ENCODE results near the gene USP14. TPM values are rescaled to one million over a fixed set of nuclear protein-coding genes. Genes with fewer than 3 reads are reported as not detected.
A peak's percentile ranks its signal among the peaks of the same experiment; 100 is the strongest.

Gene USP14
- total and polyA plus RNA-seq, 2 of the 8 experiments (the other 6 are each of a cell fraction or from before 2014, with no cell fraction given) = 14.8 to 91.1 TPM

DNA sequence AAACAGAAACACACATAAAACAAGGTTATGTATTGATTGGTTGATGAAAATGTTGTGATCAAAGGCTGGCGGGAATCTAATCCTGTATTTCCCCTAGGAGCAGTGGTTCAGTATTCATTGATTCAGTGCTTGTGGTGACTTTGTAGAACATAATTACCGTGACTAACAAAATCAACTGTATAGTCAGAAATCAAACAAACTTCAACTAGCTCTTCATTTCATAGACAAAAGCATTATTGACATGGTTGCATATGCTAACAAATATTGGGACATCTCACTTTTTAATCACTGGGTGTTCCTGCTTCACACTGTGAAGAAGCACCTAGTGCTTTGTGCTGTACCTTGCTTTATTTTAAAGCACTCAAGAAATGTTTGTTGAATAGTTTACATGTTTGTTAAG lies 41.4 kb downstream of the USP14 start:
- H3K4me2 ChIP-seq (ENCODE audit: insufficient read depth in 1 of 2, low read depth in 2 of 2, low read length in 2 of 2) = no peak overlapping the region
- DNase-seq (ENCODE audit: low read depth in 1 of 2, low spot score in 2 of 2) = no peak
- no peak overlapping the region for H2AFZ ChIP-seq (ENCODE audit: low read length)
- H3K36me3 ChIP-seq (ENCODE audit: control insufficient read depth in 2 of 4, insufficient read depth in 4 of 4, low read length in 3 of 4) = peaks cover 11 to 63% (median 36%) of the 10 kb centered on the region in 4 experiments; a peak in 7 of 8 replicates
- ChIA-PET CTCF (ENCODE audit: partially characterized antibody) (interaction anchor here (0.8 kb wide), 1 partner anchor 11 kb away, joined by 3 read pairs; no protein-coding TSS in a partner anchor), POLR2A (ENCODE audit: partially characterized antibody) (interaction anchor here (1.0 kb wide), 1 partner anchor 13 kb away, joined by 4 read pairs; no protein-coding TSS in a partner anchor)
- no peak overlapping the region for H4K5ac ChIP-seq (ENCODE audit: insufficient read length, low read depth, low read length)
- H2BK12ac ChIP-seq (ENCODE audit: low read depth, low read length) = no peak overlapping the region
- peak; percentile 24 for FAIRE-seq
- H3K4me1 ChIP-seq (replicated peaks in 1 of 4; ENCODE audit: control insufficient read depth in 3 of 4, insufficient read depth in 4 of 4, low read length in 3 of 4) = no peaks in the 10 kb centered on the region
- no peak overlapping the region for H3K4me3 ChIP-seq (ENCODE audit: extremely low read depth in 1 of 4, insufficient read depth in 2 of 4, low read depth in 3 of 4, low read length in 4 of 4)
- H3K23me2 ChIP-seq (ENCODE audit: low read depth, low read length) = no peaks in the 10 kb centered on the region
- H4K91ac ChIP-seq (replicated peaks; ENCODE audit: insufficient read length, low read length) = no peak overlapping the region
- no peak overlapping the region for H3K9ac ChIP-seq (replicated peaks in 1 of 4; ENCODE audit: extremely low read depth in 1 of 4, low read depth in 3 of 4, low read length in 3 of 4)
- no peaks in the 10 kb centered on the region for H3K9me3 ChIP-seq (ENCODE audit: insufficient read depth in 2 of 2, low read depth in 1 of 2, low read length in 1 of 2)
- no peaks in the 10 kb centered on the region for H3K27me3 ChIP-seq (replicated peaks in 1 of 4; ENCODE audit: control insufficient read depth in 3 of 4, extremely low read depth in 1 of 4, insufficient read depth in 3 of 4, low read length in 3 of 4)
- no peak overlapping the region for H2BK20ac ChIP-seq (ENCODE audit: low read length)
- H2AK5ac ChIP-seq (ENCODE audit: low read depth, low read length) = no peak overlapping the region
- no peak overlapping the region for H3K18ac ChIP-seq (ENCODE audit: extremely low read depth, low read length)
- no peak overlapping the region for H3K27ac ChIP-seq (ENCODE audit: low read depth, low read length)
- H3K14ac ChIP-seq (ENCODE audit: insufficient read length) = no peak overlapping the region
- no peaks in the 10 kb centered on the region; a peak in 1 of 4 replicates for H3K79me2 ChIP-seq (ENCODE audit: control insufficient read depth in 1 of 2, insufficient read depth in 2 of 2, low read length in 2 of 2)
- H3K56ac ChIP-seq (replicated peaks; ENCODE audit: insufficient read length, low read depth, low read length) = no peak overlapping the region
- WGBS, 2 experiments (ENCODE audit: extremely low coverage in 1 of 2, insufficient coverage in 1 of 2, insufficient read length in 1 of 2, insufficient replicate concordance in 2 of 2, low coverage in 1 of 2, low lambda C conversion rate in 2 of 2, missing lambda C conversion rate in 1 of 2) = 95% methylated on average over 2 of the region's 2 CpGs; no CpG with 5 or more reads in 1 of the 2 experiments
- H2BK15ac ChIP-seq (ENCODE audit: low read length) = no peak overlapping the region
- no peak overlapping the region for H3K4ac ChIP-seq (replicated peaks; ENCODE audit: insufficient read length, low read depth, low read length)
- no peaks in the 10 kb centered on the region for H3K79me1 ChIP-seq (ENCODE audit: low read depth, low read length)
- H4K20me1 ChIP-seq (replicated peaks in 1 of 2; ENCODE audit: control insufficient read depth in 1 of 2, insufficient read depth in 2 of 2, low read length in 2 of 2) = no peaks in the 10 kb centered on the region
- no peak overlapping the region for H2BK120ac ChIP-seq (replicated peaks; ENCODE audit: low read depth, low read length)
- TF ChIP-seq GTF2F1 (IDR thresholded peaks at IDR 0.05; ENCODE audit: borderline replicate concordance, low read depth, low read length) (no peak), MAFK (IDR thresholded peaks at IDR 0.05; ENCODE audit: low read depth, low read length) (no peak), PHF8 (conservative IDR thresholded peaks at IDR 0.05; ENCODE audit: low read depth, low read length) (no peak)
- H2BK5ac ChIP-seq (ENCODE audit: low read depth, low read length) = no peak overlapping the region
- H3K23ac ChIP-seq (ENCODE audit: insufficient read length) = no peak overlapping the region
- H4K8ac ChIP-seq (ENCODE audit: extremely low read depth, insufficient read depth, low read length) = no peak overlapping the region
